Measurements from ENCODE around the gene SORBS1. TPM values are rescaled to one million over a fixed set of nuclear protein-coding genes. Genes with fewer than 3 reads are reported as not detected.

SORBS1 gene
- total and polyA plus RNA-seq, 8 donors = 11.4 to 25.6 (median 16.8) TPM

DNA sequence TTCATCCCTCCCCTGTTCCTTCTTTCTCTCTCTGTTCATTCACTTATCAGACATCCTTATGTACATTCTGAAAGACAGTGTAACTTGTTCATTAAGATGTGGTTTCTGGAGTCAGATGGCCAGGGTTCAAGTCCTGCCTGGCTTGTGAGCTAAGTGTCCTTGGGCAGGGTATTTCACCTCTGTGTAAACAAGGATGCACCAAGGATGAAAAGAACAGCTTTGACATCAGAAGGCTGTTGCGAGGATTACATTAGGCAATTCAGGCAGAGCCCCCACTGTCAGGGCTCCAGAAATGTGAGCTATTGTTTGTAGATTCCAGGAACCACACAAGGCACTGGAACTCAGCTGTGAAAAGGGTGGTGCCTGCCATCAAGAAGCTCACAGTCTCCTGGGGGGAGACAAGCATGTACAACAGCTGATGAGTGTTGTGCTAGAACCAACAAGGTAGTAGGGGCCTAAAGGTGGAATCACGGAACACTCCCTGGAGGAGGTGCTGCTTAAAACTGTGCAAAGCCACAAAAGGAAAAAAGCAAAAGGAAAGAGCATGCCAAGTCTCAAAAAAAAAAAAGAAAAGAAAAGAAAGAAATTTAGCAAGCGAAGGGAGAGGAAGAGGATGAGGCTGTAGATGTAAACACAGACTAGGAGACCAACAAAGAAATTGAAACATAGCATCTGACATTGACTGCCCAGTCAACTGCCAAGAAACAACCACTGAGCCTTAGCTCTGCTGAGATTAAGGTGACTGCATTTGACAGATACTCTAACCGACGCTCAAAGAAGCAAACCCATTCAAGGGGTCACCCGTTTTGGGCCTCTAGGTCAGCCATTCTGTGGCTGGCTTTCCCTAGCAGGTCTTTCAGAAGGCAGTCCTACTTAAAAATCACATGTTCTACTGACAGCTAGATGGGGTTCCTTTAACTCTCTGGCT is 282.8 kb downstream of the SORBS1 start:
- DNase-seq (no peak), FAIRE-seq (no peak), ATAC-seq (no peak)
- no peaks in the 10 kb centered on the region for H3K36me3 ChIP-seq
- no peaks in the 10 kb centered on the region for H3K27me3 ChIP-seq
- intact Hi-C loops (cut with DNase I) = no loop called here
- H3K4me1 ChIP-seq = peaks cover 0 to 32% (median 0%) of the 10 kb centered on the region in 3 donors
- no peak overlapping the region for H3K4me3 ChIP-seq
- H3K27ac ChIP-seq = peak overlapping the region in 1 of 4 donors; percentile 12
- TF ChIP-seq, protein P1, sequence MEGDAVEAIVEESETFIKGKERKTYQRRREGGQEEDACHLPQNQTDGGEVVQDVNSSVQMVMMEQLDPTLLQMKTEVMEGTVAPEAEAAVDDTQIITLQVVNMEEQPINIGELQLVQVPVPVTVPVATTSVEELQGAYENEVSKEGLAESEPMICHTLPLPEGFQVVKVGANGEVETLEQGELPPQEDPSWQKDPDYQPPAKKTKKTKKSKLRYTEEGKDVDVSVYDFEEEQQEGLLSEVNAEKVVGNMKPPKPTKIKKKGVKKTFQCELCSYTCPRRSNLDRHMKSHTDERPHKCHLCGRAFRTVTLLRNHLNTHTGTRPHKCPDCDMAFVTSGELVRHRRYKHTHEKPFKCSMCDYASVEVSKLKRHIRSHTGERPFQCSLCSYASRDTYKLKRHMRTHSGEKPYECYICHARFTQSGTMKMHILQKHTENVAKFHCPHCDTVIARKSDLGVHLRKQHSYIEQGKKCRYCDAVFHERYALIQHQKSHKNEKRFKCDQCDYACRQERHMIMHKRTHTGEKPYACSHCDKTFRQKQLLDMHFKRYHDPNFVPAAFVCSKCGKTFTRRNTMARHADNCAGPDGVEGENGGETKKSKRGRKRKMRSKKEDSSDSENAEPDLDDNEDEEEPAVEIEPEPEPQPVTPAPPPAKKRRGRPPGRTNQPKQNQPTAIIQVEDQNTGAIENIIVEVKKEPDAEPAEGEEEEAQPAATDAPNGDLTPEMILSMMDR (IDR thresholded peaks at IDR 0.05) = no peak
- no peaks in the 10 kb centered on the region for H3K9me3 ChIP-seq
- WGBS, 2 donors = 87 to 90% methylated on average over 6 of the region's 6 CpGs

DNA sequence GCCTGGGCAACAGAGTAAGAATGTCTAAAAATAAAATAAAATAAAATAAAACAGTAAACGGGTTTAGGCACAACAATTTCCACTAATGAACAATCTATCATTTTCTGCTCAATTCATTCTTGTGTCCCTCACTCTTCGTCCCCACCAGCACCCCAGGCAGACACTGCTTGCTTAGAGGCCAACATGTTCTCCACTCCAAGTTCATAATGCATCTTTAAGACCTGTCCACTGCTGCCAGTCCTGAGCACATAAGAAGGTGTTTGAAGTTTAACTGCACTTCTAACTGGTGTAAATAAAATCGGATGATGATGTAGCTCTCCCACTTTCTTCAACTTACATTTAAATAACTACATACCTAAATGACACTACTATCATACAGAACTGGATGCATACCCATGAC is 283.6 kb downstream of the SORBS1 start:
- no peaks in the 10 kb centered on the region for H3K27me3 ChIP-seq
- H3K4me1 ChIP-seq = peaks cover 0 to 32% (median 0%) of the 10 kb centered on the region in 3 donors
- no peak overlapping the region for H3K4me3 ChIP-seq
- TF ChIP-seq, protein P1 (IDR thresholded peaks at IDR 0.05) = no peak
- ATAC-seq (no peak), FAIRE-seq (no peak), DNase-seq (no peak)
- no peaks in the 10 kb centered on the region for H3K9me3 ChIP-seq
- intact Hi-C loops (cut with DNase I) = no loop called here
- H3K36me3 ChIP-seq = no peaks in the 10 kb centered on the region
- no peak overlapping the region for H3K27ac ChIP-seq
- 74 to 78% methylated on average over 3 of the region's 3 CpGs for WGBS, 2 donors

DNA sequence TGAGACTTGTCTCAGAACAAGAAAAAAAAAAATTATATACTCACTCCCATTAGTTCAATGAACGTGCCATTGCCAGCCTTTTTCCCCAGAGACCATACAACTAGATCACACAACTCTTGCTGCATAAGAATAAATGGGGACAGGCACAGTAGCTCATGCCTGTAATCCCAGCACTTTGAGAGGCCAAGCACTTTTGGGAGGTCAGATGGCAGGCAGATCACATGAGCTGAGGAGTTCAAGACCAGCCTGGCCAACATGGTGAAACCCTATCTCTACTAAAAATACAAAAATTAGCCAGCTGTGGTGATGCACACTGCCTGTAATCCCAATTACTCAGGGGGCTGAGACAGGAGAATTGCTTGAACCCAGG is 284.0 kb downstream of the SORBS1 start:
- TF ChIP-seq, protein P1 (IDR thresholded peaks at IDR 0.05) = no peak
- WGBS, 2 donors = 85 to 91% methylated on average over 1 of the region's 1 CpG
- Histone ChIP-seq H3K4me3 (no peak overlapping the region), H3K27me3 (no peaks in the 10 kb centered on the region), H3K36me3 (no peaks in the 10 kb centered on the region), H3K4me1 (peaks cover 0 to 32% (median 0%) of the 10 kb centered on the region in 3 donors), H3K9me3 (no peaks in the 10 kb centered on the region), H3K27ac (no peak overlapping the region)
- DNase-seq (no peak), FAIRE-seq (no peak), ATAC-seq (no peak)
- intact Hi-C loops (cut with DNase I) = no loop called here

DNA sequence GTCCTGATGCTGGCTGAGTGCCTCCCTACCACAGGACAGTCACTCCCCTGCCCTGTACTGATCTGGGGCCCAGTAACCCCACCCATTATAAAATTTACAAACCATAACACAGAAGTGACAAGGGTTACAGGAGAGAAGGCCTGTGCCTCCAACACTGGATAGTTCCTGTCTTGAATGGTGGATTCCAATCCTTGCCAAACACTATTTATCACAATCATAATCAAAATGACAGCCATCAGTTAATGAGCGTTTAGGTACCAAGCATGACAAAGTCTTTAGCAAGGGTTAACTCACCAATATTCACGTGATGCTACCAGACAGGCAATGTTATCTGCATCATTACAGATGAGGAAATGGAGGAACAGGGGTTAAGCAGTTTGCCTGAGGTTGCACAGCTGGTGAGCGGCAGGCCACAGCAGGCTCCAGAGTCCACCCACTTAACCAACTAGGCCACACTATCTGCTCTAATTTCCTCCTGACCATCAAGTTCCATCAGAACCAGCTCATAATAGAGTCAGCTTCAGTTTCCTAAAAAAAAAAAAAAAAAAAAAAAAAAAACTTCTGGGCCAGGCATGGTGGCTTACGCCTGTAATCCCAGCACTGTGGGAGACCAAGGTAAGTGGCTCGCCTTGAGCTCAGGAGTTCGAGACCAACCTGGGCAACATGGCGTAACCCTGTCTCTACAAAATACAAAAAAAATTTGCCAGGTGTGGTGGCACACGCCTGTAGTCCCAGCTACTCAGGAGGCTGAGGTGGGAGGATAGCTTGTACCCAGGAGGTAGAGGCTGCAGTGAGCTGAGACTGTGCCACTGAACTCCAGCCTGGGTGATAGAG is 284.6 kb downstream of the SORBS1 start:
- WGBS, 2 donors = 87 to 89% methylated on average over 8 of the region's 8 CpGs
- Histone ChIP-seq H3K27ac (peak overlapping the region in 2 of 4 donors; percentile 58 to 62), H3K27me3 (no peaks in the 10 kb centered on the region), H3K4me1 (peaks cover 0 to 30% (median 0%) of the 10 kb centered on the region in 3 donors), H3K4me3 (no peak overlapping the region), H3K9me3 (no peaks in the 10 kb centered on the region), H3K36me3 (no peaks in the 10 kb centered on the region)
- TF ChIP-seq, protein P1 (IDR thresholded peaks at IDR 0.05) = no peak
- no peak for FAIRE-seq
- no peak for DNase-seq
- ATAC-seq = peak in 2 of 4 donors; percentile 22 to 28
- intact Hi-C loops (cut with DNase I) = no loop called here

All from pancreas (tissue), 10 donors.